LNCAP (cell line): ENCODE results near the gene SNRPD3.
A peak's percentile ranks its signal among the peaks of the same experiment; 100 is the strongest.

ENCODE experiments used
- TF ChIP-seq, protein P1 (sequence below): fragments of 450-650 bp; IDR thresholded peaks from 2 replicates; pipeline ENCODE4 v1.5.1; 2017; ENCODE audit warnings: mild to moderate bottlenecking

SNRPD3 gene

DNA sequence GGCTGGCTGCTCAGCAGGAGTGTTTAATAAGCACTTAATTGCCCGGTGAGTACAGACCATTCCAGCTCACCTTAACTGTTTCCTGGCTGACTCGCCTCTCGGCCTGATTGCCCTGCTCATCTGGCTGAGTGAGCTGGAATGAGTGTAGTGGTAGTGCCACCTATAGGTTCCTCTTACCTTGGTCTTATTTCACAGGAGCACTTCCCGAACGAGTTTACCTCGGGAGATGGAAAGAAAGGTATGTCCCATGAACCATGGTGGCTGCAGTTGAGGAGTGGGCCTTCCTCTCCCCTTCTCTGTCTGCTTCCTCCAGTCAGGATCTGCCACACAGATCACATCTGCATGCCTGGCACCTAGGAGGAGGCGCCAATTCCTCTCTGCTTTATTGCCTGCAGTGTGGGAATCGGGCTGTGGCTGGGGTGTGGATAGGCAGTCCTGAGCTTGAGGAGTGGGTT lies 34.0 kb upstream of the SNRPD3 start:
- TF ChIP-seq, protein P1, sequence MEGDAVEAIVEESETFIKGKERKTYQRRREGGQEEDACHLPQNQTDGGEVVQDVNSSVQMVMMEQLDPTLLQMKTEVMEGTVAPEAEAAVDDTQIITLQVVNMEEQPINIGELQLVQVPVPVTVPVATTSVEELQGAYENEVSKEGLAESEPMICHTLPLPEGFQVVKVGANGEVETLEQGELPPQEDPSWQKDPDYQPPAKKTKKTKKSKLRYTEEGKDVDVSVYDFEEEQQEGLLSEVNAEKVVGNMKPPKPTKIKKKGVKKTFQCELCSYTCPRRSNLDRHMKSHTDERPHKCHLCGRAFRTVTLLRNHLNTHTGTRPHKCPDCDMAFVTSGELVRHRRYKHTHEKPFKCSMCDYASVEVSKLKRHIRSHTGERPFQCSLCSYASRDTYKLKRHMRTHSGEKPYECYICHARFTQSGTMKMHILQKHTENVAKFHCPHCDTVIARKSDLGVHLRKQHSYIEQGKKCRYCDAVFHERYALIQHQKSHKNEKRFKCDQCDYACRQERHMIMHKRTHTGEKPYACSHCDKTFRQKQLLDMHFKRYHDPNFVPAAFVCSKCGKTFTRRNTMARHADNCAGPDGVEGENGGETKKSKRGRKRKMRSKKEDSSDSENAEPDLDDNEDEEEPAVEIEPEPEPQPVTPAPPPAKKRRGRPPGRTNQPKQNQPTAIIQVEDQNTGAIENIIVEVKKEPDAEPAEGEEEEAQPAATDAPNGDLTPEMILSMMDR: peak; percentile 71

- TF ChIP-seq, protein P1: no peak
Measured at GRCh38 chr22:24523873-24524272, 31.9 kb upstream of the SNRPD3 start.

DNA sequence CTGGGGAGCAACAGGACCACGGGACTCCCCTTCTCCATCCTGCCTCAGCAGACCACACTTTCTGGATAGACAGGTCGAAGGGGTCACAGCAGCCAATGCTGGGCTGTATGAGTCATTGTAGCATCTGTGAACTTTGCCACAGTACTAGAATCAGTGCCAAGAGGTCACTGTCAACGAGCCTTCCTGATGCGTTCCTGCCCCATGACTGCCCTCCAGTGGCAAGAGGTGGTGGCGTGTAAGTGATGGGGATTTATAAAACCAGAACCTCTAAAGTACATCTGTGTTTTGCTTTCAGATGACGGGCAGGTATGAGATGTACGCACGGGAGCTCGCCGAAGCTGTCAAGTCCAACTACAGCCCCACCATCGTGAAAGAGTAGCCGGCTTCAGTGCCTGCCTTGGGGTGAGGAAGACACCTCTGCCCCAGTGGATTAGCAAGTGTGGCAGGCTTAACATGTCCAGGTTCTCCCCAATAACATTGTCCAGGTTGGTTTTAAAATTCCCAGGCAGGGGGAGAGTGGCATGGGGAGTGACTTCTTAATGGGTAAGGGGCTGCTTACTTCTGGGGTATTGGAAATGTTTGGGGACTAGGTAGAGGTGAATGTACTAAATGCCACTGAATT lies 30.3 kb upstream of the SNRPD3 start:
- TF ChIP-seq, protein P1: peak; percentile 89

GRCh38 chr22:24526191-24526590 lies 29.6 kb upstream of the SNRPD3 start:
- TF ChIP-seq, protein P1: no peak

DNA sequence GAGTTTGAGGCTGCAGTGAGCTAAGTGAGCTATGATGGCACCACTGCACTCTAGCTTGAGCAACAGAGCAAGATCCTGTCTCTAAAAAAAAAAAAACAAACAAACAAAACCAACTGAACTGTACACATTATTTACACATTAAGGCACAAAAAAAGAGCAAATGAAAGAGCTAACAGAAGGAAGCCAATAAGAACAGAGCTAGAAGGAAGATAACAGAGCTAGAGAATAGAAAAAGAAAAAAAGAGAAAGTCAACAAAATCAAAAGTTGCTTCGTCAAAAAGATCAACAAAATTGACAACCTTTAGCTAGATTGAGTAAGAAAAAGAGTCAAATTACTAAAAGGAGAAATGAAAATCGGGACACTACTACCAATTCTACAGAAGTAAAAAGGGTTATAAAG lies 25.9 kb upstream of the SNRPD3 start:
- TF ChIP-seq, protein P1: no peak

- TF ChIP-seq, protein P1: no peak
Measured at GRCh38 chr22:24532075-24532474, 23.7 kb upstream of the SNRPD3 start.

DNA sequence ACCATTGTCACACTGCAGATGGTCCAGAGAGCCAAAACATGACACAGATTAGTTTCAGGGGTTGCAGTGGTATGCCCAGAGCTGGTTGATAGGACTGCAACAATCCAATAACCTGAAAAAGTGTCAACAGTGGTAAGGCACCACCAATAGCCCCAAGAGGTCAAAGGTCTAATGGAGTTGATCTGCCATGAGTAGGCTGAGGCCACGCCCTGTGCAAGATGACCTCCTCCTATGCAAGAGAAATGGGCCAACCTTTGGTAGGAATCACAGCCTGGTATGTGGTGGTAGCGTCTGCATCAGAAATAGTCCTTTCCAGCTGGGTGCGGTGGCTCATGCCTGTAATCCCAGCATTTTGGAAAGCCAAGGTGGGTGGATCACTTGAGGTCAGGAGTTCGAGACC lies 20.5 kb upstream of the SNRPD3 start:
- TF ChIP-seq, protein P1: no peak

DNA sequence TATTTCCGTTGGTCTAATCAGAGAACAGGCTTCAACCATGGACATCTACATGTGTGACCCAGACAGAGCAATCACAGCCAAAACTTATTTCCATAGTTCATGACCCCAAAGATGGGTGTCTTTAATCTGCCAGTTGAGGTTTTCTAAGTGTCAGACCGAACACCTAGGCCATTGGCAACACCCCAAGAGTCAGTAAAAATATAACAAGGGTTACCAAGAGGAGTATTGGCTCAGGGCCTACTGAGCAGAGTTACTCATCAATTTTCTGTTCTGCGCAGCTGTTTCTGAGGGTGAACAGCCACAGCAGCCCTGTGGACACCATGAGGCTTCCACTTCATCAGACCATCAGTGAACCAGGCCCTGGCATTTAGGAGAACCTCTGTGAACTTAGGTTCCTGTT lies 19.7 kb upstream of the SNRPD3 start:
- TF ChIP-seq, protein P1: no peak
